GM12874 (cell line): Measurements from ENCODE around the gene RTN4RL1.

Experiments used
- TF ChIP-seq, protein P1 (sequence below): IDR thresholded peaks from 2 replicates; pipeline ENCODE4 v1.5.1; 2011; ENCODE audit warnings: low read depth, mild to moderate bottlenecking, control low read depth, low read length, moderate library complexity; ENCODE audit not compliant: insufficient read depth

The RTN4RL1 gene

DNA sequence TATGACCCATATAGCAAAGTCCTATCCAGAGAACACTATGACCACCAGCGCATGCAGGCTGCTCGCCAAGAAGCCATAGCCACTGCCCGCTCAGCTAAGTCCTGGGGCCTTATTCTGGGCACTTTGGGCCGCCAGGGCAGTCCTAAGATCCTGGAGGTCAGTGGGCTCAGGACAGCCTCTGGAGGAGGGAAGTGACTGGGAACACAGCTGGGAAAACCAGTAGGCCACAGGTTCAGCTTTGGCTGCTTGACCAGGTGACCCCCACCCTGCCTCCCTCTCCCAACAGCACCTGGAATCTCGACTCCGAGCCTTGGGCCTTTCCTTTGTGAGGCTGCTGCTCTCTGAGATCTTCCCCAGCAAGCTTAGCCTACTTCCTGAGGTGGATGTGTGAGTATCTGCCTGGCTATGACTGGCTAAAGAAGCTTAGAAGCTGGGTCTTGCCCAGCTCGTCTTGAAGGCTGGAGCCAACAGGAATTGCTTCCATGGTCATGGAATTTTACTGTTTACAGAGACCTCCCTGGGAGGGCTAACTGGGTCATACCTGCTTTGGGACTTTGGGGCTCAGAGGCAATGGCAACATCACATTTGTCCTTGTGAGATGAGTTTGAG is 15.2 kb upstream of the RTN4RL1 start:
- TF ChIP-seq, protein P1, sequence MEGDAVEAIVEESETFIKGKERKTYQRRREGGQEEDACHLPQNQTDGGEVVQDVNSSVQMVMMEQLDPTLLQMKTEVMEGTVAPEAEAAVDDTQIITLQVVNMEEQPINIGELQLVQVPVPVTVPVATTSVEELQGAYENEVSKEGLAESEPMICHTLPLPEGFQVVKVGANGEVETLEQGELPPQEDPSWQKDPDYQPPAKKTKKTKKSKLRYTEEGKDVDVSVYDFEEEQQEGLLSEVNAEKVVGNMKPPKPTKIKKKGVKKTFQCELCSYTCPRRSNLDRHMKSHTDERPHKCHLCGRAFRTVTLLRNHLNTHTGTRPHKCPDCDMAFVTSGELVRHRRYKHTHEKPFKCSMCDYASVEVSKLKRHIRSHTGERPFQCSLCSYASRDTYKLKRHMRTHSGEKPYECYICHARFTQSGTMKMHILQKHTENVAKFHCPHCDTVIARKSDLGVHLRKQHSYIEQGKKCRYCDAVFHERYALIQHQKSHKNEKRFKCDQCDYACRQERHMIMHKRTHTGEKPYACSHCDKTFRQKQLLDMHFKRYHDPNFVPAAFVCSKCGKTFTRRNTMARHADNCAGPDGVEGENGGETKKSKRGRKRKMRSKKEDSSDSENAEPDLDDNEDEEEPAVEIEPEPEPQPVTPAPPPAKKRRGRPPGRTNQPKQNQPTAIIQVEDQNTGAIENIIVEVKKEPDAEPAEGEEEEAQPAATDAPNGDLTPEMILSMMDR, result no peak

DNA sequence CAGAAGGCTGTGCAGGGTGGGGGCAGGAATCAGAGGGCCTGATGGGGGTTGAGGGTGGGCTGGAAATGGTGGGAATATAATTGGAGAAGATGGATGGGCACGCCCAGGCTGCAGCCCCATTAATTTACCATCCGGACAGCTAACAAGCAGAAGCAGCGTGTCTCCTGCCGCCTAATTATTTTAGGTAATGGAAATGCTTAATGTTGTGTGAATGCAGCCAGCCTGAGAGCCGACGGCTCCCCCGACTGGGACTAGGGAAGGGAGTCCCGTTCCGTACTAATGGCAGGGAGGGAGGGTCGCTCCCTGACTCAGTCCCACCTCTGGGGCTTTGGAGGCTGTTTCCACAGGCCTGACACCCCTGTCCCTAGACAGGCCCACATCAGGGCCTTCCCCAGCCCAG is 12.0 kb upstream of the RTN4RL1 start:
- TF ChIP-seq, protein P1, result no peak

DNA sequence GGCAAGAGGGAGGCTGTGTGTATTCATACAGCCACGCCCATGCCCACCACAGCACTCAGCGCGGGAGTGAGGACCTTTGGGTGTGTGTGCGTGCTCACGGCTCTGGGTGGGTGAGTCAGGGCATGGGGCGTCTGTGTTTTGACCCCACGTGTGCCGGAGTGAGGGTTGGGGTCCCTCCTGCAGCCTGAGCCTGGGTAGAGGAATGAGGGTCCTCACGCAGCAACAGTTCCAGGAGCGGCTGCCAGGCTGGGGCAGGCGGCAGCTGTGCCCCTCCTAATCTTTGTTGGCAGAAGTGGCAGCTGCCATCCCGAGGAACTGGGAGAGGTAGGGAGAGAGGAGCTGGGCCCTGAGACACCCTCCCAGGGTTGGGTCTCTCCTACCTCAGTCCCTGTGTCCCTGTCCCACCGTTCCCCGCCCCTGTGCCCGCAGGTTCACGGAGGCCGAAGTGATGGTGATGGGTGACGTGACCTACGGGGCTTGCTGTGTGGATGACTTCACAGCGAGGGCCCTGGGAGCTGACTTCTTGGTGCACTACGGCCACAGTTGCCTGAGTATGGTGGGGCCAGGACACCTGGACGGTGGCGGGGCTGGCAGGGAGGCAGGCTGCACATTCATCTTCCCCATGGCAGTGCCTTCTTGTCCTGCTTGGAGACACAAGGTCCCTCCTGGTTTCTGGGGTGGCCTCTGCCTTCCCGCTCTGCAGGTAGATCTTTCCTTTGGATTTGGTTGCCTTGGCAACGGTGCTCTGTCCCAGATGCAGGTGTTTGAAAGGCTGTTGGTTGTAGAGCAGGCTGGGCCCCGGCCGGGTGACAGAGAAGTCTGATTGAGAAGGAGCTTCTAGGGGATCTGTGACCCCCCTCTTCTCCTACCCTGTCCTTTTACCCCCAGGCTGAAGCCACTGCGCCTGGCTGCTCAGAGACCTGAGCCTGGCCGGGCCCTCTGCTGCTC is 10.7 kb upstream of the RTN4RL1 start:
- TF ChIP-seq, protein P1, result no peak

DNA sequence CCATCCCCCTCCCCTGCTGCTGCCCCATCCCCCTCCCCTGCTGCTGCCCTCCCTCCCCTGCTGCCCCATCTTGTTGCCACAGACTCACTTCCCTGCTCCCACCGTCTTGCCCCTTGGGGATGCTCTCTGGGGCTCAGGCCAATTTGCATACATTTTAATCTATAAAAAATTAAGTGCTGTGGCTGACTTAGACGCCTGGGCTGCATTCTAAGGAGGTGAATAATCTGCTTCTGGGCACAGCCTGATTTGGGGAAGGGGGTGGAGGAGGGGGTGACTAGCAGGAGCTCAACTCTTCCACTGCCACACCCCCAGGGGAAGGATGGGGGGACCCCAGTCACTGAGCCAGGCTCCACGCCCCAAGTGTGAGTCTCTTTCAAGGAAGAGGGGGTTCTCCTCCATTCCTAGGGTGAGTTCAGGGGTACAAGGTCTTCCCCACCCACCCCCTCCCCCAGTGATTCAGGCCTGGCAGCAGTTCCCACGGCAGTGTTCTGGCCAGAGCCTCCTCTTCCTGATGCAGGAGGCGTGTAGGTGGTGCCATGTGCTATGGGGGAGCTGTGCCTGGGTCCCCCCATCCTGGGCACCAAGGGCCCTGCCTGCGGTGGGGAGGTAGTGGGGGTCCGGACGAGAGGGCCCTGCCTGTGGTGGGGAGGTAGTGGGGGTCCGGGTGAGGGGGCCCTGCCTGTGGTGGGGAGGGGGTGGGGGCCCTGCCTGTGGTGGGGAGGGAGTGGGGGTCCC is 9.8 kb upstream of the RTN4RL1 start:
- TF ChIP-seq, protein P1, result no peak

DNA sequence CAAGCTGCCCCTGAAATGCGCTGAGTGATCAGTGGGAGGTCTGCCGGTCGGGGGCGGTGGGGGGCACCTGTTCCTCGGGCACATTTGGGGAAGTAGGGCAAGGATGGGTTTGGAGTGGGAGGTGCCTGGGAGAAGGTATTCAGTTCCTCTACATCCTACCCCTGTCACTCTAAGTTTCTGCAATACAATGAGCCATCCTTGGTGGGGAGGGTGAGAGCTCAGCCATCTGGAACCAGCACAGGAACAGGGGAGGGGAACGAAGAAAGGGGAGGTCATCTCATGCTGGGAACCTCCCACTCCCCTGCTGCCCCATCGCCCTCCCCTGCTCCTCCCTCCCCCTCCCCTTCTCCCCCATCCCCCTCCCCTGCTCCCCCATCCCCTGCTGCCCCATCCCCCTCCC is 9.0 kb upstream of the RTN4RL1 start:
- TF ChIP-seq, protein P1, result no peak

DNA sequence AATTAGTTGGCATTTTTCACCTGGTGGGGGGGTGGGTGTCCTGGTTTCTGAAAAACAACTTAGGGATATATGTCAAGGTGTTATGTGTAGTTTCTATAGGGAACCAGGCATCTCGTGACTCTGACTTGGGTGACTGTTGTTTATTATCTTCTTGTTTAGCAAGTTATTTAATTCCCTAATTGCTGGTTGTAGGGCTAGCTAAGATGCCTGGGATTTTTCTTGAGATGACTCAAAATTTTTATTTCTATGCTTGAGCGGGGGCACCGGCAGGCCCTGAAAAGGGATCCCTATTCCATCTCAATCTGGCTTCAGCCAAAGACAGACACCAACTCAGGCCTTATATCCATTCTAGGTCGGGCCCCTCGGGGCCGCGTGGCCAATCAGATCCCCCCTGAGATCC is 8.0 kb upstream of the RTN4RL1 start:
- TF ChIP-seq, protein P1, result no peak

DNA sequence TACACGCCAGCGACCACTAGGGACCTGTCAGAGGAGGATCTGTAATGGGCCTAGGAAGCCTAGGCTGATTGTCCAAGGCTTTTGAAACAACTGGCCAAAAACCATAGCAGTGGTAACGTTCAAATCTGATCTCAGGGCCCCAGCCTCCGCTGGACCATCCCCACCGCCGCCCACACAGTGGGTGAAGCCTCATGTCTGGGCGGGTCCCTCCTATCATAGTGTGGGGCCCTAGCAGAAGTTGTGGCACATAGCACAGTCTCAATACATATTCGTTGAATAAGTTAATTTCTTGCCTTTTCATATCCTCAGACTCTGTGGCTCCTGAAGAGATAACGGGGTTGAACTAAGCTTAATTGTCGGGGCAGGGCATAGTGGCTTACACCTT is 5.6 kb upstream of the RTN4RL1 start:
- TF ChIP-seq, protein P1, result peak; percentile 69
